ENCODE measurements around the gene CXCL12. TPM values are rescaled to one million over a fixed set of nuclear protein-coding genes. Genes with fewer than 3 reads are reported as not detected.

The CXCL12 gene
- total RNA-seq (2016; rRNA removed; fragmentation: Illumina TruSeq; extraction: Trizol) (not detected in 2 replicates), polyA plus RNA-seq (2011; rRNA removed) (not detected in 2 replicates), polyA minus RNA-seq (2011; rRNA and poly(A)+ RNA removed; ENCODE audit: low replicate concordance) (not detected in 2 replicates), Bru-seq, nascent RNA (not detected), BruChase-seq, experiment 1, labeled RNA remaining after a 6-hour chase (not detected), BruChase-seq, experiment 2, labeled RNA remaining after a 2-hour chase (percentile 6 among the genes with signal in this experiment)
- not detected in 2 replicates for total RNA-seq (2016; cell fraction: cytosol; rRNA removed; fragmentation: Illumina TruSeq; extraction: Trizol; ENCODE audit: low read depth)
- not detected in 2 replicates for total RNA-seq (2016; cell fraction: insoluble cytoplasmic fraction; rRNA removed; fragmentation: Illumina TruSeq; extraction: Trizol)
- total RNA-seq (2016; cell fraction: membrane; rRNA removed; fragmentation: Illumina TruSeq; extraction: Trizol), result not detected in 2 replicates
- not detected in 2 replicates for total RNA-seq (2016; cell fraction: nucleus; rRNA removed; fragmentation: Illumina TruSeq; extraction: Trizol)
- 0.05 TPM in 1 of 2 replicates, not detected in the other for polyA plus RNA-seq (2011; cell fraction: cytosol; rRNA removed)
- 0.40 TPM in 1 of 2 replicates, not detected in the other for polyA plus RNA-seq (2011; cell fraction: nucleus; rRNA removed)
- not detected in 2 replicates for polyA plus RNA-seq (2012)
- polyA plus RNA-seq (2016; cell fraction: cytosol; fragmentation: Illumina TruSeq; extraction: Trizol; ENCODE audit: low read depth), result not detected in 2 replicates
- polyA plus RNA-seq (2016; cell fraction: insoluble cytoplasmic fraction; fragmentation: Illumina TruSeq; extraction: Trizol; ENCODE audit: low read depth), result not detected in 2 replicates
- polyA plus RNA-seq (2016; cell fraction: membrane; fragmentation: Illumina TruSeq; extraction: Trizol; ENCODE audit: low read depth), result not detected in 2 replicates
- not detected in 2 replicates for polyA plus RNA-seq (2016; cell fraction: nucleus; fragmentation: Illumina TruSeq; extraction: Trizol; ENCODE audit: insufficient read depth, low read depth)
- not detected in 2 replicates for polyA minus RNA-seq (2011; cell fraction: cytosol; rRNA and poly(A)+ RNA removed)
- polyA minus RNA-seq (2011; cell fraction: nucleus; rRNA and poly(A)+ RNA removed), result not detected in 2 replicates
- long read RNA-seq, experiment 1, result 0 reads
- long read RNA-seq, experiment 2, result 0 reads

- H3K79me2 ChIP-seq (ENCODE audit: insufficient read depth, low read length), result no peaks in the 10 kb centered on the region
- no peak for TF ChIP-seq SMYD3 (CRISPR knock-in tag; IDR thresholded peaks at IDR 0.05)
- TF ChIP-seq, protein P1, sequence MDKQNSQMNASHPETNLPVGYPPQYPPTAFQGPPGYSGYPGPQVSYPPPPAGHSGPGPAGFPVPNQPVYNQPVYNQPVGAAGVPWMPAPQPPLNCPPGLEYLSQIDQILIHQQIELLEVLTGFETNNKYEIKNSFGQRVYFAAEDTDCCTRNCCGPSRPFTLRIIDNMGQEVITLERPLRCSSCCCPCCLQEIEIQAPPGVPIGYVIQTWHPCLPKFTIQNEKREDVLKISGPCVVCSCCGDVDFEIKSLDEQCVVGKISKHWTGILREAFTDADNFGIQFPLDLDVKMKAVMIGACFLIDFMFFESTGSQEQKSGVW (CRISPR knock-in tag; IDR thresholded peaks at IDR 0.05; ENCODE audit: borderline replicate concordance), result no peak
- no peak for TF ChIP-seq E2F1 (CRISPR knock-in tag; IDR thresholded peaks at IDR 0.05)
- TF ChIP-seq ZNF557 (CRISPR knock-in tag; IDR thresholded peaks at IDR 0.05), result no peak
- no peak for TF ChIP-seq U2AF1 (optimal IDR thresholded peaks at IDR 0.05; ENCODE audit: low read depth, low read length)
- TF ChIP-seq PCBP2 (optimal IDR thresholded peaks at IDR 0.05; ENCODE audit: low read depth, low read length, poor library complexity, severe bottlenecking), result no peak
- no peak for TF ChIP-seq NR0B2 (CRISPR knock-in tag; IDR thresholded peaks at IDR 0.05)
- no peak for TF ChIP-seq MAFG (CRISPR knock-in tag; IDR thresholded peaks at IDR 0.05)
- no peak for TF ChIP-seq ZNF570 (CRISPR knock-in tag; IDR thresholded peaks at IDR 0.05; ENCODE audit: borderline replicate concordance)
- no peak for TF ChIP-seq ARHGAP35 (CRISPR knock-in tag; IDR thresholded peaks at IDR 0.05; ENCODE audit: borderline replicate concordance)
- TF ChIP-seq RAD21 (CRISPR knock-in tag; IDR thresholded peaks at IDR 0.05), result no peak
- TF ChIP-seq SNAI1 (CRISPR knock-in tag; IDR thresholded peaks at IDR 0.05; ENCODE audit: borderline replicate concordance), result no peak
- in situ Hi-C loops (cut with HindIII; ENCODE audit: extremely low pct_ligation_motif_present, low pct_unique_long_range_greater_than_20kb), result loop anchor here (5.0 to 10.0 kb wide), 2 partner anchors 500 to 713 kb away; no protein-coding TSS in a partner anchor
- ChIA-PET POLR2A (no interaction called here), CTCF (ENCODE audit: low intra/inter-chr PET ratio, low total read pairs) (no interaction called here)
- H3K4me3 ChIP-seq (replicated peaks in 1 of 3; ENCODE audit: insufficient read depth in 1 of 3, low read depth in 2 of 3, low read length in 3 of 3), result no peak within 1 kb of the TSS
- DNase-seq (ENCODE audit: low spot score) (no peak), FAIRE-seq (no peak), ATAC-seq (no peak)
- peaks cover 2% of the 10 kb centered on the region for H3K4me1 ChIP-seq (ENCODE audit: insufficient read depth, low read length)
- H3K27ac ChIP-seq (ENCODE audit: extremely low read length, insufficient read depth, low read length), result no peak within 1 kb of the TSS
- H3K9me3 ChIP-seq (ENCODE audit: low read length), result no peaks in the 10 kb centered on the region
- peaks cover 4 to 5% of the 10 kb centered on the region in 2 experiments; a peak in 4 of 5 replicates for H3K27me3 ChIP-seq (ENCODE audit: control insufficient read depth in 1 of 2, insufficient read depth in 2 of 2, low read length in 2 of 2)
- 91% methylated on average over 43 of the region's 75 CpGs for WGBS (ENCODE audit: low lambda C conversion rate)
- H3K4me2 ChIP-seq (ENCODE audit: low read depth, low read length), result no peak within 1 kb of the TSS
- H2AFZ ChIP-seq (ENCODE audit: low read length), result no peak within 1 kb of the TSS
- no peaks in the 10 kb centered on the region for H4K20me1 ChIP-seq (ENCODE audit: insufficient read depth, low read length)
- no TSS peak for BruUV-seq (replicated peaks)
- intact Hi-C loops (cut with micrococcal nuclease; ENCODE audit: unreplicated experiment), result loop anchor here (10.0 kb wide), 2 partner anchors 460 to 500 kb away; no protein-coding TSS in a partner anchor
- no peaks in the 10 kb centered on the region for H3K36me3 ChIP-seq (replicated peaks in 1 of 2; ENCODE audit: control insufficient read depth in 1 of 2, insufficient read depth in 2 of 2, low read length in 2 of 2)
- no peak within 1 kb of the TSS for H3K9ac ChIP-seq (ENCODE audit: insufficient read depth, low read depth, low read length)
Observed at GRCh38 chr10:44385026-44385695, at the start of gene CXCL12. Gene CXCL12, minus strand, starts transcription at chr10:44385097. Its CDS starts 92 bp downstream, at chr10:44385005.

Data from HepG2 (cell line).